ENCODE results near the gene GRIK4. TPM values are rescaled to one million over a fixed set of nuclear protein-coding genes. Genes with fewer than 3 reads are reported as not detected.

GRIK4 gene
- total RNA-seq, 4 donors from 2014 or later: 0.09 TPM; not detected in 3

GRCh38 chr11:120547811-120548681 is 36.5 kb downstream of the GRIK4 start:
- no peak for TF ChIP-seq CTCF (IDR thresholded peaks at IDR 0.05)
- DNase-seq (ENCODE audit: low spot score) (peak; percentile 58), ATAC-seq (ENCODE audit: low FRiP score) (peak; percentile 77)

- ATAC-seq (ENCODE audit: low FRiP score) (no peak), DNase-seq (ENCODE audit: low spot score) (no peak)
- TF ChIP-seq CTCF (IDR thresholded peaks at IDR 0.05): no peak
These were observed 37.2 kb downstream of the GRIK4 start for GRCh38 chr11:120548682-120549209.

GRCh38 chr11:120549346-120549745 is 37.8 kb downstream of the GRIK4 start:
- DNase-seq (ENCODE audit: low spot score) (no peak), ATAC-seq (ENCODE audit: low FRiP score) (no peak)
- no peak for TF ChIP-seq CTCF (IDR thresholded peaks at IDR 0.05)

- no peak for TF ChIP-seq CTCF (IDR thresholded peaks at IDR 0.05)
These were observed 38.5 kb downstream of the GRIK4 start for GRCh38 chr11:120550007-120550406.

GRCh38 chr11:120551191-120551590 is 39.6 kb downstream of the GRIK4 start:
- no peak for TF ChIP-seq CTCF (IDR thresholded peaks at IDR 0.05)
- ATAC-seq (ENCODE audit: low FRiP score): no peak
- DNase-seq (ENCODE audit: low spot score): no peak

More at GRCh38 chr11:120550007-120550406, 38.5 kb downstream of the GRIK4 start:
- ATAC-seq (ENCODE audit: low FRiP score) (no peak), DNase-seq (ENCODE audit: low spot score) (no peak)

- no peak for ATAC-seq (ENCODE audit: low FRiP score)
- DNase-seq (ENCODE audit: low spot score): no peak
- no peak for TF ChIP-seq CTCF (IDR thresholded peaks at IDR 0.05)
These were observed 43.4 kb downstream of the GRIK4 start for GRCh38 chr11:120554766-120555432.

Data from omental fat pad (tissue), 4 donors.